ENCODE measurements around the gene IQGAP2.

- TF ChIP-seq REST (IDR thresholded peaks at IDR 0.05; ENCODE audit: insufficient read depth in 1 of 2, low read depth in 2 of 2, low read length in 1 of 2) (no peak), SIN3A (IDR thresholded peaks at IDR 0.05; ENCODE audit: borderline replicate concordance, insufficient read depth, low read depth, low read length) (no peak)
Measured at GRCh38 chr5:76602094-76602726, 199.1 kb downstream of the IQGAP2 start.
